Measurements from ENCODE around the gene BRIP1. TPM values are rescaled to one million over a fixed set of nuclear protein-coding genes. Genes with fewer than 3 reads are reported as not detected.
"Not testable (repeated sequence)": the region's sequence is repeated elsewhere in the genome, so short reads cannot be mapped to it uniquely, and the experiment has no call there.

BRIP1 gene
- total RNA-seq, 3 donors from 2014 or later: 0.89 to 7.4 (median 3.2) TPM

DNA sequence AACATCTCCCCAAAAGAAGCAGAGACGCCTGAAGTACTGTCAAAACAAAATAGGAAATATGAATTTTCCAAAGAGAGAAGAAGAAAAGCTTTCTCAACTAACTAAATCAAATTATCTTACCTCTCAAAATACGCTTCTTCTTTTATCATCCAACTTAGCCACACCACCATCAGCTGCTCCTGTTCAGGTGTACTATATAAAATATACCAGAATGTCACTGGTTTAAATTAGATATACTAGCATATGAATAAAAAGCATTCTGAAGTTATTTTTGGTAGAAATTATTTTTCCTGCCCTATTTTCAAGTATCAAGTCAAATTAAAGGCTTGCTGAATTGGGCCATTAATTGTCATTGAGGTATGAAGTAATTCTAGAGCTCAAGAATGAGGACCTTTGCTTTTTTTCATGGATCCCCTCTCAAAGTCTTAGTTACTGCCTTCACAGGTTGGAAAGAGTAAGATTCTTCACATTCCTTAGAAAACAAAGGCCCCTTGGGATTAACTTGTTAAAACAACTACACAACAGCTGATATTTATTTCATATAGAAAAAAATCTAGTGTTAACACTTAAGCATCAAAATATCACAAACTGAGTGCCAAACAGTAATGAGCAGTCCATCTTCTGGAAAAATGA is 34.3 kb upstream of the BRIP1 start:
- H3K36me3 ChIP-seq (ENCODE audit: low read depth): no peaks in the 10 kb centered on the region
- TF ChIP-seq, protein P1, sequence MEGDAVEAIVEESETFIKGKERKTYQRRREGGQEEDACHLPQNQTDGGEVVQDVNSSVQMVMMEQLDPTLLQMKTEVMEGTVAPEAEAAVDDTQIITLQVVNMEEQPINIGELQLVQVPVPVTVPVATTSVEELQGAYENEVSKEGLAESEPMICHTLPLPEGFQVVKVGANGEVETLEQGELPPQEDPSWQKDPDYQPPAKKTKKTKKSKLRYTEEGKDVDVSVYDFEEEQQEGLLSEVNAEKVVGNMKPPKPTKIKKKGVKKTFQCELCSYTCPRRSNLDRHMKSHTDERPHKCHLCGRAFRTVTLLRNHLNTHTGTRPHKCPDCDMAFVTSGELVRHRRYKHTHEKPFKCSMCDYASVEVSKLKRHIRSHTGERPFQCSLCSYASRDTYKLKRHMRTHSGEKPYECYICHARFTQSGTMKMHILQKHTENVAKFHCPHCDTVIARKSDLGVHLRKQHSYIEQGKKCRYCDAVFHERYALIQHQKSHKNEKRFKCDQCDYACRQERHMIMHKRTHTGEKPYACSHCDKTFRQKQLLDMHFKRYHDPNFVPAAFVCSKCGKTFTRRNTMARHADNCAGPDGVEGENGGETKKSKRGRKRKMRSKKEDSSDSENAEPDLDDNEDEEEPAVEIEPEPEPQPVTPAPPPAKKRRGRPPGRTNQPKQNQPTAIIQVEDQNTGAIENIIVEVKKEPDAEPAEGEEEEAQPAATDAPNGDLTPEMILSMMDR (IDR thresholded peaks at IDR 0.05): no peak
- DNase-seq (no peak), ATAC-seq (no peak)
- no peaks in the 10 kb centered on the region for H3K4me1 ChIP-seq (ENCODE audit: low read depth)
- H3K4me3 ChIP-seq: no peak overlapping the region
- intact Hi-C loops (cut with DNase I, micrococcal nuclease): no loop called here
- H3K9me3 ChIP-seq: no peaks in the 10 kb centered on the region

- no peak overlapping the region for H3K4me3 ChIP-seq
- no peaks in the 10 kb centered on the region for H3K4me1 ChIP-seq (ENCODE audit: low read depth)
- no peaks in the 10 kb centered on the region for H3K36me3 ChIP-seq (ENCODE audit: low read depth)
- TF ChIP-seq, protein P1 (IDR thresholded peaks at IDR 0.05): no peak
- DNase-seq (no peak), ATAC-seq (no peak)
- intact Hi-C loops (cut with DNase I, micrococcal nuclease): no loop called here
- H3K9me3 ChIP-seq: no peaks in the 10 kb centered on the region
These were observed 32.1 kb upstream of the BRIP1 start for GRCh38 chr17:61895391-61895790.

DNA sequence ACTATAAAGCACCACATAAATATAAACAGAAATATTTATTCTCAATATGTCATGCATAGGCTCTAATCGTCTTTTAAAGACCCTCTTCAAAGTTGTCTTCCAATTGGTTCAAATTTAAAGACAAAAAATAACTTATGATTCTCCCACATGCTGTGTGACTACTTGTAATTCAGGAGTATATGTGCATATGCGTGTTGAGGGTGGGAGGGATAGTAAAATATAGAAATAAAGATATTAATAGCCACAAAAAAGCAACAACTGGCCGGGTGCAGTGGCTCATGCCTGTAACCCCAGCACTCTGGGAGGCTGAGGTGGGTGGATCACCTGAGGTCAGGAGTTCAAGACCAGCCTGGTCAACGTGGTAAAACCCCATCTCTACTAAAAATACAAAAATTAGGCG is 31.0 kb upstream of the BRIP1 start:
- DNase-seq; ATAC-seq; H3K9me3 ChIP-seq; H3K4me1 ChIP-seq (ENCODE audit: low read depth); H3K36me3 ChIP-seq (ENCODE audit: low read depth); intact Hi-C loops (cut with DNase I, micrococcal nuclease); H3K4me3 ChIP-seq: not testable (repeated sequence)

DNA sequence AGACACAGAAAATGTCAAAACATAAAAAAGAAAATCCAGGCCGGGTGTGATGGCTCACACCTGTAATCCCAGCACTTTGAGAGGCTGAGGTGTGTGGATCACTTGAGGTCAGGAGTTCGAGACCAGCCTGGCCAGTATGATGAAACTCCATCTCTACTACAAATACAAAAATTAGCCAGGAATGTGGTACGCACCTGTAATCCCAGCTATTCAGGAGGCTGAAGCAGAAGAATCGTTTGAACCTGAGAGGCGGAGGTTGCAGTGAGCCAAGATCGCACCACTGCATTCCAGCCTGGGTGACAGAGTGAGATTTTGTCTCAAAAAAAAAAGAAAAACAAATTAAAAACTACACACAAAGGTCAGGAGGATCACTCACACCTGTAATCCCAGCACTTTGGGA is 24.4 kb upstream of the BRIP1 start:
- H3K36me3 ChIP-seq (ENCODE audit: low read depth); DNase-seq; H3K9me3 ChIP-seq; ATAC-seq; H3K4me3 ChIP-seq; H3K4me1 ChIP-seq (ENCODE audit: low read depth); intact Hi-C loops (cut with DNase I, micrococcal nuclease): not testable (repeated sequence)

DNA sequence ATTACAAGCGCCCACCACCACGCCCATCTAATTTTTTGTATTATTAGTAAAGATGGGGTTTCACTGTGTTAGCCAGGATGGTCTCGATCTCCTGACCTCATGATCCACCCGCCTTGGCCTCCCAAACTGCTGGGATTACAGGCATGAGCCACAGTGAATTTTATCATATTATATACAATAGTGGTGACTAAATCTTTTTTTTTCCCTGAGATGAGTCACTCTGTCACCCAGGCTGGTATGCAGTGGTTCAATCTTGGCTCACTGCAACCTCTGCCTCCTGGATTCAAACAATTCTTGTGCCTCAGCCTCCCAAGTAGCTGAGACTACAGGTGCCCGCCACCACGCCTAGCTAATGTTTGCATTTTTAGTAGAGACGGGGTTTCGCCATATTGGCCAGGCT is 22.5 kb upstream of the BRIP1 start:
- H3K9me3 ChIP-seq; DNase-seq; H3K4me1 ChIP-seq (ENCODE audit: low read depth); ATAC-seq; H3K4me3 ChIP-seq; intact Hi-C loops (cut with DNase I, micrococcal nuclease); H3K36me3 ChIP-seq (ENCODE audit: low read depth): not testable (repeated sequence)

DNA sequence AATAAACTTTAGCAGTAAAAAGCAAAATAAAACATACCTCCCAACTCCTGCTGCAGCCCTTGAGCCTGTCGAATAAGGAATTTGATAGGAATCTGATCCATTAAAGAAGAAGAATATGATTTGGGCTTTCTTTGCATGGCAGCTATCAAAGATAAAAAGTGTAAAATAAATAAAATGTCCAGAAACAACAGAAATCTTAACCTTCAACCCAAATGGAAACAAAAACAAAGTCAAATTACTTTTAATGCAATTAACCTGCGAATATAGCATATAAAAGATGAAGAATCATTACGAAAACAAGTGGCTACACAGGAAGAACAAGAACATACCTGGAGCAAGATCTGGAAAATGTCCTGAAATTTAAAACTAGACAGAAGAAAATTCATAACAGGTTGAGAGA is 21.5 kb upstream of the BRIP1 start:
- no peak for ATAC-seq
- intact Hi-C loops (cut with DNase I, micrococcal nuclease): no loop called here
- Histone ChIP-seq H3K4me1 (ENCODE audit: low read depth) (no peaks in the 10 kb centered on the region), H3K9me3 (no peaks in the 10 kb centered on the region), H3K4me3 (no peak overlapping the region), H3K36me3 (ENCODE audit: low read depth) (no peaks in the 10 kb centered on the region)
- DNase-seq: no peak
- TF ChIP-seq, protein P1 (IDR thresholded peaks at IDR 0.05): no peak

- Histone ChIP-seq H3K4me3 (no peak overlapping the region), H3K9me3 (no peaks in the 10 kb centered on the region), H3K36me3 (ENCODE audit: low read depth) (no peaks in the 10 kb centered on the region), H3K4me1 (ENCODE audit: low read depth) (no peaks in the 10 kb centered on the region)
- intact Hi-C loops (cut with DNase I, micrococcal nuclease): no loop called here
- TF ChIP-seq, protein P1 (IDR thresholded peaks at IDR 0.05): no peak
- ATAC-seq: no peak
- no peak for DNase-seq
These were observed 17.3 kb upstream of the BRIP1 start for GRCh38 chr17:61880589-61881102.

All from mucosa of descending colon (tissue), 3 donors.